ENCODE data around the gene VASH1. TPM values are rescaled to one million over a fixed set of nuclear protein-coding genes. Genes with fewer than 3 reads are reported as not detected.

VASH1 gene
- polyA plus RNA-seq, 1 donor (not counting 4 experiments of a cell fraction or from before 2014, with no cell fraction given): 0.12 TPM

DNA sequence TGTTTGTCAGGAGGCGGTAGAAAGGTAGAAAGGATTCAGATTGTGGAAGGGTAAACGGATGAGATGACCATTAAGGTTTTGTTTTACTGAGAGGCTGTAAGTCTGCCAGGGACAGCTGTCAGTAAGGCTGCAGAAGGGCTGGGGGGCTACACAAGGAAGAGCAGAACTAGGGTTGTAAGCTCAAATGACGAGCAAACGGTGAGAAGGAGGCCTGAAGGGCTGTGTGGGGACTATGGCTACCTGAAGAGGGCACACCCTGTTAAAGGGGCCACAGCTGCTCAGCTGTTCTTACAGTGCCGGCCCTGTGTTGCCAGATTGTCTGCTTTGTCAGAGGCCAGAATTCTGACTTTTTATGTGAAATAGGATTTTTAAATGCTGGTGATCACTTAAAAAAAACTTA lies 19.1 kb downstream of the VASH1 start:
- H3K36me3 ChIP-seq (ENCODE audit: control insufficient read depth in 2 of 2, extremely low read depth in 1 of 2, insufficient read depth in 2 of 2, low read length in 2 of 2): peaks cover 3 to 6% of the 10 kb centered on the region in 2 experiments
- no peak for FAIRE-seq
- H3K79me2 ChIP-seq (ENCODE audit: control insufficient read depth, insufficient read depth, low read length): no peaks in the 10 kb centered on the region
- dilution Hi-C loops (cut with MboI; ENCODE audit: extremely low pct_ligation_motif_present, low sequenced_read_pairs): no loop called here
- no peaks in the 10 kb centered on the region for H3K9me3 ChIP-seq (ENCODE audit: control insufficient read depth, low read depth, low read length)
- TF ChIP-seq EZH2 (IDR thresholded peaks at IDR 0.05; ENCODE audit: low read length): no peak
- TF ChIP-seq, protein P1, sequence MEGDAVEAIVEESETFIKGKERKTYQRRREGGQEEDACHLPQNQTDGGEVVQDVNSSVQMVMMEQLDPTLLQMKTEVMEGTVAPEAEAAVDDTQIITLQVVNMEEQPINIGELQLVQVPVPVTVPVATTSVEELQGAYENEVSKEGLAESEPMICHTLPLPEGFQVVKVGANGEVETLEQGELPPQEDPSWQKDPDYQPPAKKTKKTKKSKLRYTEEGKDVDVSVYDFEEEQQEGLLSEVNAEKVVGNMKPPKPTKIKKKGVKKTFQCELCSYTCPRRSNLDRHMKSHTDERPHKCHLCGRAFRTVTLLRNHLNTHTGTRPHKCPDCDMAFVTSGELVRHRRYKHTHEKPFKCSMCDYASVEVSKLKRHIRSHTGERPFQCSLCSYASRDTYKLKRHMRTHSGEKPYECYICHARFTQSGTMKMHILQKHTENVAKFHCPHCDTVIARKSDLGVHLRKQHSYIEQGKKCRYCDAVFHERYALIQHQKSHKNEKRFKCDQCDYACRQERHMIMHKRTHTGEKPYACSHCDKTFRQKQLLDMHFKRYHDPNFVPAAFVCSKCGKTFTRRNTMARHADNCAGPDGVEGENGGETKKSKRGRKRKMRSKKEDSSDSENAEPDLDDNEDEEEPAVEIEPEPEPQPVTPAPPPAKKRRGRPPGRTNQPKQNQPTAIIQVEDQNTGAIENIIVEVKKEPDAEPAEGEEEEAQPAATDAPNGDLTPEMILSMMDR (optimal IDR thresholded peaks at IDR 0.05 in 1 of 3, IDR thresholded peaks at IDR 0.05 in 1 of 3, conservative IDR thresholded peaks at IDR 0.05 in 1 of 3; ENCODE audit: extremely low read depth in 1 of 3, insufficient read depth in 2 of 3, low read length in 3 of 3): no peak
- no peaks in the 10 kb centered on the region for H4K20me1 ChIP-seq (ENCODE audit: control insufficient read depth, extremely low read depth, insufficient read depth, low read length)
- H3K9ac ChIP-seq (ENCODE audit: control insufficient read depth, extremely low read depth, insufficient read depth, low read length): no peak overlapping the region
- H3K9me1 ChIP-seq (ENCODE audit: control insufficient read depth, extremely low read depth, insufficient read depth, low read length): no peaks in the 10 kb centered on the region
- peaks cover 3% of the 10 kb centered on the region for H3K27me3 ChIP-seq (ENCODE audit: control insufficient read depth, extremely low read depth, insufficient read depth, low read length)
- no peak overlapping the region for H3K27ac ChIP-seq (ENCODE audit: control insufficient read depth, insufficient read depth, low read length)
- no peak overlapping the region for H2AFZ ChIP-seq (ENCODE audit: control insufficient read depth, low read length)
- DNase-seq (ENCODE audit: low read depth, low spot score): no peak
- no peak overlapping the region for H3K4me2 ChIP-seq (ENCODE audit: control insufficient read depth, extremely low read depth, insufficient read depth, low read depth, low read length)
- peaks cover 7% of the 10 kb centered on the region for H3K4me1 ChIP-seq (ENCODE audit: control insufficient read depth, extremely low read depth, insufficient read depth, low read length)
- no peak overlapping the region for H3K4me3 ChIP-seq (ENCODE audit: control insufficient read depth in 2 of 3, extremely low read depth in 1 of 3, insufficient read depth in 2 of 3, low read depth in 1 of 3, low read length in 3 of 3)

DNA sequence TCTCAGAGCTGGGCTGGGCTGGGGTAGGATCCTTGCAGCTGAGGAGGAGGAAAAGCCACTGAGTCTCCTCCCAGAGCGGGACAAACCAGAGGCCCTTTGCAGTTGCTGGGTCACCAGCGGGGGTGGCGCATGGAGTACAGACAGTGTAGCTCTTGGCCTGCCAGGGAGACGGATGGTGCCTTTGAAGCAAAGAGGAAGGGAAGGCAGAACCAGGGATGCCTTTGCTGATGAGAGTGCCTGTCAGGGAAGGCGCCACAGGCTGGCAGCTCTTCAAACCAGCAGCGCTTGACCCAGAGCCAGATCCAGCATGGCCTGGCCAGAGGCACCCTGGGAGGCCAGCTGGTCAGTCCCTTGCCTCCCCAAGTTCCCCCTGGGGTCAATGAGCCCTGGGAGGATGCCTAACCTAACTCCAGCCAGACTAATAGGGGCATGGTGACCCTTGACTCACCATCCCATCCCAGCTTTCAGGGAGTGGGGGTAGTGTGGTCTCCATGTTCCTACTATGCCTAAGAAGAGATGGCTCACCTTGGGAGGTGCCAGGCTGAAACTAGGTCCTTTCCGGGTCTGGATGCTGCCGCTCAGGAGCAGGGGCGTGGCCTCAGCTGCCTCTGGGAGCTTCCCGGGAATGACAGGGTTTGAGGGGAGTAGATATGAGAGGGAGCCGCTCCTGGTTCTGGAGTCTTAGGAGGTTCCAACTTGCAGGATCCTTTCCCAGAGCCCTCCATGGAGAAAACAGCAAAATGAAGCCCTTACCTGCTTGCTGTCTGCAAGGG lies 19.8 kb downstream of the VASH1 start:
- DNase-seq (ENCODE audit: low read depth, low spot score): no peak
- TF ChIP-seq EZH2 (IDR thresholded peaks at IDR 0.05; ENCODE audit: low read length): no peak
- TF ChIP-seq, protein P1 (optimal IDR thresholded peaks at IDR 0.05 in 1 of 3, IDR thresholded peaks at IDR 0.05 in 1 of 3, conservative IDR thresholded peaks at IDR 0.05 in 1 of 3; ENCODE audit: extremely low read depth in 1 of 3, insufficient read depth in 2 of 3, low read length in 3 of 3): no peak
- H3K9me1 ChIP-seq (ENCODE audit: control insufficient read depth, extremely low read depth, insufficient read depth, low read length): no peaks in the 10 kb centered on the region
- peaks cover 3% of the 10 kb centered on the region for H3K27me3 ChIP-seq (ENCODE audit: control insufficient read depth, extremely low read depth, insufficient read depth, low read length)
- no peak overlapping the region for H3K4me2 ChIP-seq (ENCODE audit: control insufficient read depth, extremely low read depth, insufficient read depth, low read depth, low read length)
- no peaks in the 10 kb centered on the region for H4K20me1 ChIP-seq (ENCODE audit: control insufficient read depth, extremely low read depth, insufficient read depth, low read length)
- FAIRE-seq: no peak
- peaks cover 3 to 8% of the 10 kb centered on the region in 2 experiments for H3K36me3 ChIP-seq (ENCODE audit: control insufficient read depth in 2 of 2, extremely low read depth in 1 of 2, insufficient read depth in 2 of 2, low read length in 2 of 2)
- H3K27ac ChIP-seq (ENCODE audit: control insufficient read depth, insufficient read depth, low read length): no peak overlapping the region
- dilution Hi-C loops (cut with MboI; ENCODE audit: extremely low pct_ligation_motif_present, low sequenced_read_pairs): no loop called here
- no peaks in the 10 kb centered on the region for H3K79me2 ChIP-seq (ENCODE audit: control insufficient read depth, insufficient read depth, low read length)
- H3K9me3 ChIP-seq (ENCODE audit: control insufficient read depth, low read depth, low read length): no peaks in the 10 kb centered on the region
- H3K9ac ChIP-seq (ENCODE audit: control insufficient read depth, extremely low read depth, insufficient read depth, low read length): no peak overlapping the region
- H3K4me1 ChIP-seq (ENCODE audit: control insufficient read depth, extremely low read depth, insufficient read depth, low read length): peaks cover 7% of the 10 kb centered on the region
- no peak overlapping the region for H3K4me3 ChIP-seq (ENCODE audit: control insufficient read depth in 2 of 3, extremely low read depth in 1 of 3, insufficient read depth in 2 of 3, low read depth in 1 of 3, low read length in 3 of 3)
- H2AFZ ChIP-seq (ENCODE audit: control insufficient read depth, low read length): no peak overlapping the region

Data from keratinocyte (primary cell).